K562 (cell line): ENCODE data around the gene ZNF500. TPM values are rescaled to one million over a fixed set of nuclear protein-coding genes. Genes with fewer than 3 reads are reported as not detected.

Source experiments
- ATAC-seq: fragments of 200-7000 bp; cut with Tn5 transposase; 3 replicates; pipeline ENCODE4 v1.9.1; 2020; ENCODE audit warnings: moderate library complexity
- BruUV-seq: library from RNA; stranded (reverse); fragments of 400-500 nt; replicated peaks from 2 replicates; lab custom pipeline; 2021; lab: Mats Ljungman, UMichigan
- CTCF ChIA-PET: fragments of 300-600 bp; formaldehyde crosslinking; extraction: SDS; loops from one replicate; lab custom pipeline; 2021; ENCODE audit warnings: low intra/inter-chr PET ratio; lab: Yijun Ruan, JAX
- POLR2A ChIA-PET: fragments of 300-600, 350-650 bp; sonication (Branson Sonifier 250); formaldehyde crosslinking; extraction: SDS; loops from one replicate; lab custom pipeline; 2021; ENCODE audit warnings: antibody characterized with exemption, inconsistent platforms; lab: Yijun Ruan, JAX
- DNase-seq, 4 experiments: peaks; one replicate each; pipeline versions ENCODE4 v3.0.0 to v3.0.0-alpha.2; 2011 to 2018; ENCODE audit warnings: low spot score in 3 of 4, mixed read lengths in 3 of 4; ENCODE audit errors: extremely low read depth in 1 of 4
- FAIRE-seq: peaks from 2 replicates; lab custom pipeline; 2011; peaks lifted over from hg19 to GRCh38; lab: Jason Lieb, UNC
- H2AFZ ChIP-seq: 2 replicates; pipeline ENCODE4 v1.6.0; 2011; ENCODE audit warnings: low read depth, low read length, control low read depth, inconsistent platforms
- H3K27ac ChIP-seq: fragments of 200-600 bp; 3 replicates; pipeline ENCODE4 v1.8.0; 2011; ENCODE audit warnings: low read depth, mild to moderate bottlenecking, control low read depth, inconsistent platforms, low read length, moderate library complexity, mixed read lengths; ENCODE audit errors: extremely low read depth
- H3K27me3 ChIP-seq, 2 experiments: fragments of 300-600 bp in 1 of 2; 2 replicates in 1 of 2; 3 replicates in 1 of 2; pipeline versions ENCODE4 v1.6.0 to v1.8.0; 2011; ENCODE audit warnings: inconsistent platforms in 2 of 2, low read length in 2 of 2, mild to moderate bottlenecking in 1 of 2, mixed read lengths in 1 of 2, moderate library complexity in 1 of 2; ENCODE audit not compliant: control insufficient read depth in 2 of 2, insufficient read depth in 2 of 2
- H3K36me3 ChIP-seq: fragments of 300-600 bp; 3 replicates; pipeline ENCODE4 v1.8.0; 2011; ENCODE audit warnings: mild to moderate bottlenecking, low read length, inconsistent platforms; ENCODE audit not compliant: control insufficient read depth, insufficient read depth
- H3K4me1 ChIP-seq, 2 experiments: fragments of 200-600 bp in 1 of 2; replicated peaks in 1 of 2; 2 replicates in 1 of 2; 3 replicates in 1 of 2; pipeline versions ENCODE4 v1.5.1 to v1.8.0; 2011; ENCODE audit warnings: inconsistent platforms in 2 of 2, low read length in 2 of 2, mild to moderate bottlenecking in 1 of 2, mixed read lengths in 1 of 2, moderate library complexity in 1 of 2; ENCODE audit not compliant: control insufficient read depth in 2 of 2, insufficient read depth in 2 of 2
- H3K4me2 ChIP-seq: 2 replicates; pipeline ENCODE4 v1.6.1; 2011; ENCODE audit warnings: low read length, control low read depth, inconsistent platforms, mixed read lengths; ENCODE audit not compliant: insufficient read depth
- H3K4me3 ChIP-seq: fragments of 200-600 bp; sonication (generic), shearing (Covaris generic); 2 replicates; pipeline ENCODE4 v1.5.1; 2016; ENCODE audit warnings: control low read depth, inconsistent platforms
- H3K79me2 ChIP-seq: fragments of 200-600 bp; 3 replicates; pipeline ENCODE4 v1.8.0; 2011; ENCODE audit warnings: low read length, inconsistent platforms; ENCODE audit not compliant: control insufficient read depth, insufficient read depth
- H3K9ac ChIP-seq, 2 experiments: 2 replicates each; pipeline versions ENCODE4 v1.6.0 to v1.6.1; 2011; ENCODE audit warnings: low read depth in 2 of 2, low read length in 2 of 2, control low read depth in 1 of 2, inconsistent platforms in 1 of 2, mild to moderate bottlenecking in 1 of 2, mixed read lengths in 1 of 2; ENCODE audit not compliant: insufficient read depth in 1 of 2
- H3K9me1 ChIP-seq: one replicate; pipeline ENCODE4 v1.6.0; 2011; ENCODE audit warnings: inconsistent platforms, mild to moderate bottlenecking, low read length, moderate library complexity; ENCODE audit not compliant: control insufficient read depth, insufficient read depth
- H3K9me3 ChIP-seq: replicated peaks from 2 replicates; pipeline ENCODE4 v1.5.1; 2011; ENCODE audit warnings: low read depth, low read length, inconsistent platforms; ENCODE audit not compliant: control insufficient read depth, insufficient read depth
- H4K20me1 ChIP-seq: replicated peaks from 2 replicates; pipeline ENCODE4 v1.6.1; 2011; ENCODE audit warnings: low read length, inconsistent platforms, mixed read lengths; ENCODE audit not compliant: control insufficient read depth, insufficient read depth
- EWSR1 ChIP-seq: fragments of 450-650 bp; IDR thresholded peaks from 2 replicates; pipeline ENCODE4 v1.6.1; 2018; ENCODE audit warnings: borderline replicate concordance, mild to moderate bottlenecking, low read depth, moderate library complexity; ENCODE audit not compliant: partially characterized antibody
- POLR2G ChIP-seq: fragments of 200-400 bp; formaldehyde crosslinking; IDR thresholded peaks from 2 replicates; pipeline ENCODE4 v1.6.1; 2017; ENCODE audit warnings: low read depth, mild to moderate bottlenecking, antibody characterized with exemption, low read length, moderate library complexity
- WGBS: fragments of 100-300 bp; shearing (Covaris generic); methylation state at CpG from one replicate; pipeline ENCODE4 v1.1.6; 2016; ENCODE audit warnings: low coverage, mixed read lengths; ENCODE audit not compliant: insufficient coverage; ENCODE audit errors: missing lambda C conversion rate; 5-methylcytosine and 5-hydroxymethylcytosine counted together
- in situ Hi-C: fragments of 300-500 bp; cut with MboI; formaldehyde crosslinking; loops from 4 replicates; pipeline ENCODE4 v1.15.0; 2018; ENCODE audit warnings: inconsistent platforms, mixed read lengths
- intact Hi-C: fragments of 100-400 bp; cut with micrococcal nuclease; formaldehyde crosslinking; loops from 2 replicates; pipeline ENCODE4 v1.14.2; 2022
- polyA plus RNA-seq, 8 experiments: library from polyadenylated mRNA; depleted of rRNA in 4 of 8; stranded (reverse) in 5 of 8; unstranded in 3 of 8; fragments of >200 nt; fragmentation: Nextera tagmentation in 2 of 8; fragmentation: Illumina TruSeq in 1 of 8; extraction: Ambion mirVana in 2 of 8; extraction: Trizol in 1 of 8; gene quantifications; 2 replicates each; pipeline versions ENCODE4 v1.2.1 to v1.2.3, GENCODE V29; 2011 to 2014; ENCODE audit warnings: inconsistent platforms in 1 of 8, missing spikeins in 1 of 8
- small RNA-seq: library from RNA; depleted of rRNA; stranded (forward); fragments of <200 nt; gene quantifications from one replicate; pipeline ENCODE3, GENCODE V24; 2014
- total RNA-seq, 7 experiments: library from RNA; depleted of rRNA in 6 of 7; stranded (reverse); fragments of >200 nt in 6 of 7; fragmentation: Illumina TruSeq in 2 of 7; extraction: Trizol in 2 of 7; gene quantifications; 2 replicates each; pipeline versions ENCODE4 v1.2.1 to v1.2.3, GENCODE V29; 2011 to 2021; ENCODE audit warnings: low replicate concordance in 1 of 7

The ZNF500 gene
- total and polyA plus RNA-seq, 9 of the 15 experiments (the other 6 are each of a cell fraction or from before 2014, with no cell fraction given) = 0.80 to 20.8 (median 5.3) TPM

- ChIA-PET CTCF (no interaction called here), POLR2A (no interaction called here)
- no peak overlapping the region for H3K4me3 ChIP-seq
- H3K9ac ChIP-seq = peak overlapping the region in 1 of 2 experiments; percentile 52; a peak in 1 of 4 replicates
- H3K4me2 ChIP-seq = no peak overlapping the region
- in situ Hi-C loops (no loop called here), intact Hi-C loops (no loop called here)
- peaks cover 84% of the 10 kb centered on the region; the same call in 2 of the 3 replicates for H3K36me3 ChIP-seq
- peaks cover 8% of the 10 kb centered on the region; the same call in 1 of the 2 replicates for H4K20me1 ChIP-seq
- H3K9me1 ChIP-seq = peaks cover 3% of the 10 kb centered on the region
- H3K27me3 ChIP-seq = no peaks in the 10 kb centered on the region
- no TSS peak for BruUV-seq
- H2AFZ ChIP-seq = no peak overlapping the region
- ATAC-seq = no peak
- peaks cover 12% of the 10 kb centered on the region for H3K79me2 ChIP-seq
- H3K27ac ChIP-seq = no peak overlapping the region
- H3K4me1 ChIP-seq = peaks cover 3 to 52% of the 10 kb centered on the region in 2 experiments; a peak in 3 of 5 replicates
- TF ChIP-seq POLR2G = peak; percentile 61
- no peak for TF ChIP-seq EWSR1
- TF ChIP-seq, all 486 proteins: peak for 1
- no peak for DNase-seq
- no peaks in the 10 kb centered on the region for H3K9me3 ChIP-seq
- no peak for FAIRE-seq
- WGBS = 89% methylated on average over 7 of the region's 36 CpGs
Observed at GRCh38 chr16:4698321-4699045, 68.5 kb downstream of the ZNF500 start.

Small RNAs within 50 kb of the gene (small RNA-seq; reads per million reads assigned to genes)
- not detected for gene RF00017

Other genes starting within 250 kb of the ZNF500 start
Only the 7 nearest of the 14 such genes appear.
- gene NUDT16L1, start 73.6 kb downstream of the ZNF500 start, total RNA-seq (2014; rRNA removed) = 35.7 and 37.0 TPM in 2 replicates
- 5.9 and 8.6 TPM in 2 replicates for gene NUDT16L1, start 73.6 kb downstream of the ZNF500 start, total RNA-seq (2014; rRNA removed; fragmentation: Illumina TruSeq; extraction: Trizol)
- 13.7 and 13.8 TPM in 2 replicates for gene NUDT16L1, start 73.6 kb downstream of the ZNF500 start, total RNA-seq (2015; rRNA removed; fragmentation: Illumina TruSeq; extraction: Trizol)
- 33.1 and 34.9 TPM in 2 replicates for gene NUDT16L1, start 73.6 kb downstream of the ZNF500 start, total RNA-seq (2021)
- 14.6 and 20.1 TPM in 2 replicates for gene NUDT16L1, start 73.6 kb downstream of the ZNF500 start, polyA plus RNA-seq (2011; rRNA removed)
- 10.1 and 14.7 TPM in 2 replicates for gene NUDT16L1, start 73.6 kb downstream of the ZNF500 start, polyA plus RNA-seq (2014; fragmentation: Illumina TruSeq; extraction: Trizol)
- gene NUDT16L1, start 73.6 kb downstream of the ZNF500 start, polyA plus RNA-seq (2014; fragmentation: Nextera tagmentation; extraction: Ambion mirVana) = 1 to 10 TPM; 1.4 to 1.9 TPM
- gene NUDT16L1, start 73.6 kb downstream of the ZNF500 start, polyA plus RNA-seq (2014; rRNA removed) = 37.6 and 39.9 TPM in 2 replicates
- gene ANKS3, start 32.9 kb downstream of the ZNF500 start, total RNA-seq (2014; rRNA removed) = 21.5 and 21.9 TPM in 2 replicates
- 8.0 and 12.0 TPM in 2 replicates for gene ANKS3, start 32.9 kb downstream of the ZNF500 start, total RNA-seq (2014; rRNA removed; fragmentation: Illumina TruSeq; extraction: Trizol)
- 14.8 and 15.6 TPM in 2 replicates for gene ANKS3, start 32.9 kb downstream of the ZNF500 start, total RNA-seq (2015; rRNA removed; fragmentation: Illumina TruSeq; extraction: Trizol)
- gene ANKS3, start 32.9 kb downstream of the ZNF500 start, total RNA-seq (2021) = 22.1 and 25.7 TPM in 2 replicates
- 17.2 and 21.5 TPM in 2 replicates for gene ANKS3, start 32.9 kb downstream of the ZNF500 start, polyA plus RNA-seq (2011; rRNA removed)
- gene ANKS3, start 32.9 kb downstream of the ZNF500 start, polyA plus RNA-seq (2014; fragmentation: Illumina TruSeq; extraction: Trizol) = 9.3 and 11.4 TPM in 2 replicates
- under 1 TPM; 0.43 to 0.66 TPM for gene ANKS3, start 32.9 kb downstream of the ZNF500 start, polyA plus RNA-seq (2014; fragmentation: Nextera tagmentation; extraction: Ambion mirVana)
- 23.4 and 23.7 TPM in 2 replicates for gene ANKS3, start 32.9 kb downstream of the ZNF500 start, polyA plus RNA-seq (2014; rRNA removed)
- gene DNAAF8, start 32.6 kb downstream of the ZNF500 start, total RNA-seq (2014; rRNA removed) = not detected in 2 replicates
- not detected in 2 replicates for gene DNAAF8, start 32.6 kb downstream of the ZNF500 start, total RNA-seq (2014; rRNA removed; fragmentation: Illumina TruSeq; extraction: Trizol)
- gene DNAAF8, start 32.6 kb downstream of the ZNF500 start, total RNA-seq (2015; rRNA removed; fragmentation: Illumina TruSeq; extraction: Trizol) = not detected in 2 replicates
- gene DNAAF8, start 32.6 kb downstream of the ZNF500 start, total RNA-seq (2021) = not detected in 2 replicates
- gene DNAAF8, start 32.6 kb downstream of the ZNF500 start, polyA plus RNA-seq (2011; rRNA removed) = 0.04 and 0.11 TPM in 2 replicates
- 0.10 TPM in 1 of 2 replicates, not detected in the other for gene DNAAF8, start 32.6 kb downstream of the ZNF500 start, polyA plus RNA-seq (2014; fragmentation: Illumina TruSeq; extraction: Trizol)
- gene DNAAF8, start 32.6 kb downstream of the ZNF500 start, polyA plus RNA-seq (2014; fragmentation: Nextera tagmentation; extraction: Ambion mirVana) = not detected
- 0.12 TPM in 1 of 2 replicates, not detected in the other for gene DNAAF8, start 32.6 kb downstream of the ZNF500 start, polyA plus RNA-seq (2014; rRNA removed)
- gene SEPTIN12, start 21.2 kb upstream of the ZNF500 start, total RNA-seq (2014; rRNA removed) = not detected in 2 replicates
- not detected in 2 replicates for gene SEPTIN12, start 21.2 kb upstream of the ZNF500 start, total RNA-seq (2014; rRNA removed; fragmentation: Illumina TruSeq; extraction: Trizol)
- gene SEPTIN12, start 21.2 kb upstream of the ZNF500 start, total RNA-seq (2015; rRNA removed; fragmentation: Illumina TruSeq; extraction: Trizol) = not detected in 2 replicates
- not detected in 2 replicates for gene SEPTIN12, start 21.2 kb upstream of the ZNF500 start, total RNA-seq (2021)
- gene SEPTIN12, start 21.2 kb upstream of the ZNF500 start, polyA plus RNA-seq (2011; rRNA removed) = not detected in 2 replicates
- gene SEPTIN12, start 21.2 kb upstream of the ZNF500 start, polyA plus RNA-seq (2014; fragmentation: Illumina TruSeq; extraction: Trizol) = not detected in 2 replicates
- gene SEPTIN12, start 21.2 kb upstream of the ZNF500 start, polyA plus RNA-seq (2014; fragmentation: Nextera tagmentation; extraction: Ambion mirVana) = not detected
- gene SEPTIN12, start 21.2 kb upstream of the ZNF500 start, polyA plus RNA-seq (2014; rRNA removed) = not detected in 2 replicates
- gene SMIM22, start 28.2 kb upstream of the ZNF500 start, total RNA-seq (2014; rRNA removed) = not detected in 2 replicates
- gene SMIM22, start 28.2 kb upstream of the ZNF500 start, total RNA-seq (2014; rRNA removed; fragmentation: Illumina TruSeq; extraction: Trizol) = not detected in 2 replicates
- gene SMIM22, start 28.2 kb upstream of the ZNF500 start, total RNA-seq (2015; rRNA removed; fragmentation: Illumina TruSeq; extraction: Trizol) = not detected in 2 replicates
- gene SMIM22, start 28.2 kb upstream of the ZNF500 start, total RNA-seq (2021) = not detected in 2 replicates
- not detected in 2 replicates for gene SMIM22, start 28.2 kb upstream of the ZNF500 start, polyA plus RNA-seq (2011; rRNA removed)
- not detected in 2 replicates for gene SMIM22, start 28.2 kb upstream of the ZNF500 start, polyA plus RNA-seq (2014; fragmentation: Illumina TruSeq; extraction: Trizol)
- not detected for gene SMIM22, start 28.2 kb upstream of the ZNF500 start, polyA plus RNA-seq (2014; fragmentation: Nextera tagmentation; extraction: Ambion mirVana)
- gene SMIM22, start 28.2 kb upstream of the ZNF500 start, polyA plus RNA-seq (2014; rRNA removed) = not detected in 2 replicates
- gene ROGDI, start 35.5 kb upstream of the ZNF500 start, total RNA-seq (2014; rRNA removed) = 22.2 and 25.3 TPM in 2 replicates
- 4.9 and 8.2 TPM in 2 replicates for gene ROGDI, start 35.5 kb upstream of the ZNF500 start, total RNA-seq (2014; rRNA removed; fragmentation: Illumina TruSeq; extraction: Trizol)
- 16.8 and 18.3 TPM in 2 replicates for gene ROGDI, start 35.5 kb upstream of the ZNF500 start, total RNA-seq (2015; rRNA removed; fragmentation: Illumina TruSeq; extraction: Trizol)
- 24.4 and 28.4 TPM in 2 replicates for gene ROGDI, start 35.5 kb upstream of the ZNF500 start, total RNA-seq (2021)
- 13.1 and 19.3 TPM in 2 replicates for gene ROGDI, start 35.5 kb upstream of the ZNF500 start, polyA plus RNA-seq (2011; rRNA removed)
- 16.5 and 24.8 TPM in 2 replicates for gene ROGDI, start 35.5 kb upstream of the ZNF500 start, polyA plus RNA-seq (2014; fragmentation: Illumina TruSeq; extraction: Trizol)
- 1 to 10 TPM in 1 of 2 experiments, under 1 TPM in 1; 0.97 to 1.1 TPM for gene ROGDI, start 35.5 kb upstream of the ZNF500 start, polyA plus RNA-seq (2014; fragmentation: Nextera tagmentation; extraction: Ambion mirVana)
- 36.1 and 37.3 TPM in 2 replicates for gene ROGDI, start 35.5 kb upstream of the ZNF500 start, polyA plus RNA-seq (2014; rRNA removed)
- gene GLYR1, start 80.1 kb upstream of the ZNF500 start, total RNA-seq (2014; rRNA removed) = 36.5 and 41.6 TPM in 2 replicates
- 59.6 and 76.9 TPM in 2 replicates for gene GLYR1, start 80.1 kb upstream of the ZNF500 start, total RNA-seq (2014; rRNA removed; fragmentation: Illumina TruSeq; extraction: Trizol)
- 70.9 and 72.4 TPM in 2 replicates for gene GLYR1, start 80.1 kb upstream of the ZNF500 start, total RNA-seq (2015; rRNA removed; fragmentation: Illumina TruSeq; extraction: Trizol)
- gene GLYR1, start 80.1 kb upstream of the ZNF500 start, total RNA-seq (2021) = 92.7 and 97.6 TPM in 2 replicates
- gene GLYR1, start 80.1 kb upstream of the ZNF500 start, polyA plus RNA-seq (2011; rRNA removed) = 60.2 and 63.0 TPM in 2 replicates
- gene GLYR1, start 80.1 kb upstream of the ZNF500 start, polyA plus RNA-seq (2014; fragmentation: Illumina TruSeq; extraction: Trizol) = 96.4 and 99.2 TPM in 2 replicates
- 1 to 10 TPM; 6.7 to 8.3 TPM for gene GLYR1, start 80.1 kb upstream of the ZNF500 start, polyA plus RNA-seq (2014; fragmentation: Nextera tagmentation; extraction: Ambion mirVana)
- 83.1 and 89.8 TPM in 2 replicates for gene GLYR1, start 80.1 kb upstream of the ZNF500 start, polyA plus RNA-seq (2014; rRNA removed)